HG03064 (cell line): ENCODE measurements around the gene KCNMB3.
"Not testable (repeated sequence)": the region's sequence is repeated elsewhere in the genome, so short reads cannot be mapped to it uniquely, and the experiment has no call there.

ENCODE experiments used
- ATAC-seq: cut with Tn5 transposase; IDR thresholded peaks from one replicate; pipeline ENCODE4 v1.9.1; 2021; ENCODE audit warnings: low read depth; ENCODE audit not compliant: unreplicated experiment

KCNMB3 gene

DNA sequence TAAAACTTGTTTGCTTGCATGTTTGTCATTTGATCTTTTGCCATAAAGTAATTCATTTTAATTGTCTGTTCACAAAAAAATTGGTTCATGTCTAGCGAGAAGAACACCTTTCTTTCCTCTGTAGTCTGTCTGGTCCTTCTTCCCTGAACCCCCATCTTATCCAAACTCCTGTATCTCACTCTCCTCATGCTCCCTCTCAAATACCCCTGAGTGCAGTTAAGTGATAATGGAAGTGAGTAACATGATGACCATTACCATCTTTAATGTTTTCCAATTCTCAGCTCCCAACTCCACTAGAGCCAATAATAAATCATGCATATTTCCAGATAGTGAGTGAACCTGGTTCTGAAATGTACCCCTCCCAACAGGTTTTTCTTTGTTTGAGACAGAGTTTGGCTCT lies 14.2 kb upstream of the KCNMB3 start:
- ATAC-seq = no peak

DNA sequence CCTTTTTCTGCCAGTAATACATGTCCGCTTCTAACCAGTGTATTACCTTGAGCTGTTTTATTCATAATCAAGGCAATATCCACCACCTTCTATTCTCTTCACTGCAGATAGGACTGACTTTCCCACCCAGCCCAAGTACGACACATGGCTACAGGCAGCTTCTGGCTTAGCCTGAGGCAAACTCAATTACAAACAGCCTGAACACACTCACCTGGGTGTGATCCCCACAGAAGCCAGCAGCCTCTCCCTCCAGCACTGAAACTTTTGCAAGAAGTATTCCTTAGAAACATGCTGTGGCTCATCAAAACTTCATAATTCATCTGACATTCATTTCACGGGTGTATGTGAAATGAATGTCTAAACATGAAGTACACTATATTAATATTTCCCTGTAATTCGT lies 13.5 kb upstream of the KCNMB3 start:
- no peak for ATAC-seq

DNA sequence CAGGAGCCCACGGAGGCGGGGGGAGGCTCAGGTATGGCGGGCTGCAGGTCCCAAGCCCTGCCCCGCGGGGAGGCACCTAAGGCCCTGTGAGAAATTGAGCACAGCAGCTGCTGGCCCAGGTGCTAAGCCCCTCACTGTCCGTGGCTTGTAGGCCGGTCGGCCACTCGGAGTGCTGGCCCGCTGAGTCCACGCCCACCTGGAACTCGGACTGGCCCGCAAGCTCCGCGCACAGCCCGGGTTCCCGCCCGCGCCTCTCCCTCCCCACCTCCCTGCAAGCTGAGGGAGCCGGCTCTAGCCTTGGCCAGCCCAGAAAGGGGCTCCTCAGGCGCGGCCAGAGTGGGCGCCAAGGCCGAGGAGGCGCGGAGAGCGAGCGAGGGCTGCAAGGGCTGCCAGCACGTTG lies 12.2 kb upstream of the KCNMB3 start:
- no peak for ATAC-seq

DNA sequence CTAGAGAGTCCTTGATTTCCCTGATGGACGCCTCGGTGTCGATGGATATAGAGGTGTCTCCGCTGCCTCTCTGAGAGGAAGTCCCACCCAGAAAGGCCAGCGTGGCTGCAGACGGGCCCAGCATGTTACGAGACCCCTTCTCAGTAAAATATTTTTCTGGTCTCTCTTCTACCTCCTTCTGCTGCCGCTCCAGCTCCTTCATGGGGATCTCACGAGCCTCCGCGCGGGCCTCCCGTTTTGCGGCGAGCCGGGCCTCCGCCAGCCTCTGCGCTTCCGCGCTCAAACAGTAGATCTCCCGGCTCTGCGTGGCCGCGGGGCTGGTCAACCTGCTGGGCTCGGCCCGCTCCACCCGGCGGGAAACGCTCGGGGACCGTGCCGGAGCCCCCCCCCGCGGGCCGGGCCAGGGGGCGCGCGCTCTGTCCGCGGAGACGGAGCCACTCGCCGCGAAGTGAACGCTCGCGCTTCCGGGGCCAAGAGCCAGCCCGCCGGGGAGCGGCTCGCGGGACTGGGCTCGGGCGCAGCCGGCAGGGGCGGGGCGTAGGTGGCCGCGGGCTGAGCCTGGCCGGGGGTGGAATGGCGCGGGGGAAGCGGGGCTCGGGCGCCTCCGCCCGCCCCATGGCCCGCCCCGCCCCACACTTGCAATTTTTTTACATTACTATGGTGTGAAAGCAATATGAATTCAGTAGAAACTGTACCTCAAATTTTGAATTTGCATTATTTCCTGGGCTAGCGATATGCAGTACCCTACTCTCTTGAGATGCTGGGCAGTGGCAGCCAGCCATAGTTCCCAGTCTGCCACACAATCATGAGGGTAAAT lies 10.2 kb upstream of the KCNMB3 start:
- peak; percentile 81 for ATAC-seq

DNA sequence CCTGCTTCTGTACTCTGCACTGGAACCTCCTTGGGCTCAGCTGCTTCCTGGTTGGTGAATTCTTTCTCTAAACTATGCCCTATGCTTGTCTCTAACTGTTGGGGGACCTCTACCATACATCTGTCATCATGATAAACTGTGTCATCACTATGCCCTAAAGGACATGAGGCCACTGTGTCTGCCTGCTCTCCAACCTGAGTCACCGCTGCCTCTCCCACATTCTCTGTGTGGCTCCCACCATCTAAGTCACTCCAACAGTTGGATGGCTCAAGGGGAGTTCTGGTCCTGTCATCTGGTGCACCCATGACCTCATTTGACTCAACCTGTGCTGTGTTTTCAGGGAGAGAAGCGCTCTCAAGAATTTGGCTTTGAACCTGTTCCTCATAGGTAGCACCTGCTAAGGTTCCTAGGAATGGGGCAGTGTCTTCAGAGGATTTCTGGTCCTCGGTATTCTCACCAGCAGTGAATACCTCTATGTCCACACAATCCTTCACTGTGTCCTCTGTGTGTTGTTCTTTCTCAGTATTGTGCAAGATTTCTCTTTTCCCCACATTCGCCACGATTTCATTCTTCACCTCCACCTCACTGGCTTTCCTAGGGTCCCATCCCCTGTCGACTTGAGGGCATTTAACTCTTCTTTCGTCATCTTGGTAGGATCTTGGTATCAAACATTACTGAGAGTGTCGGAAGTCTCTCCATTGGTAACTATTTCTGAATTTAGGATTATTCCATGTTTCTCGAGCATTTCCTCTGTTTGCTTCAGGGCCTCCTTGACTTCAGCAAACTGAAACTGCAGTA lies 9.2 kb upstream of the KCNMB3 start:
- ATAC-seq = not testable (repeated sequence)

DNA sequence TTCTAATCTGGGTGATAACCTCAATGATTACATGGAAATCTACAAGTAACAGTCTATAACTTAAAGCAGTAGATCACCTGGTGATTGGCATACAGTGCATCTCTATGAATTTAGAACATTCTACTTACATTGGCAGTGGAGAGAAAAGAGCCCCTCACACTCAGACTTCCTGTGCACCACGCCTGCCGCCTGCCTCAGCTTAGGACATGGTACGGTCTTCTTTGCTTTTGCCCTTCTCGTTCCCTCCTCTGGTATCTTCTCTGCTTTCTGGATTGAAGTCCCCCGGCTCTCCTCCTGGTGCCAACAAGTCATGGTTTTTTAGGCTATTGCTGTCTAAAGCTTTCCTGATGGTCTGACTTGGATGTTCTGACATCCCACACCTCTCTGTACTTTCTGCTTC lies 7.9 kb upstream of the KCNMB3 start:
- no peak for ATAC-seq

DNA sequence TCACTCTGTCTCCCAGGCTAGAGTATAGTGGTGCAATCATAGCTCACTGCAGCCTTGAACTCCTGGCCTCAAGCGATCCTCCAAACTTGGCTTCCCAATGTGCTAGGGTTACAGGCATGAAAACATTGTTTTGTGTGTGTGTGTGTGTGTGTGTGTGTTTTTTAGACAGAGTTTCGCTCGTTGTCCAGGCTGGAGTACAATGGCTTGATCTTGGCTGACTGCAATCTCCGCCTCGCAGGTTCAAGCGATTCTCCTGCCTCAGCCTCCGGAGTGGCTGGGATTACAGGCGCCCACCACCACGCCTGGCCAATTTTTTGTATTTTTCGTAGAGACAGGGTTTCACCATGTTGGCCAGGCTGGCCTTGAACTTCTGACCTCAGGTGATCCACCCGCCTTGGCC lies 6.8 kb upstream of the KCNMB3 start:
- ATAC-seq = not testable (repeated sequence)

DNA sequence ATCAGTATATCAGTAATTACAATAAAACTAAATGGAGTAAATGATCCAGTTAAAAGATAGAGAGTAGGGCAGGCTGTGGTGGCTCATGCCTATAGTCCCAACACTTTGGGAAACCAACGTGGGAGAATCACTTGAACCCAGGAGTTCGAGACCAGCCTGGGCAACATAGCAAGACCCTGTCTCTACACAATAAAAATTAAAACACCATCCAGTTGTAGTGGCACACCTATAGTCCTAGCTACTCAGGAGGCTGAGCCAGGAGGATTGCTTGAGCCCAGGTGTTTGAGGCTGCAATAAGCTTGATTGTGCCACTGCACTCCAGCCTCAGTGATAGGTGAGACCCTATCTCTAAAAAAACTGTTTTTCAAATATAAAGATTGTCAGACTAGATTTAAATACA lies 5.9 kb upstream of the KCNMB3 start:
- no peak for ATAC-seq

DNA sequence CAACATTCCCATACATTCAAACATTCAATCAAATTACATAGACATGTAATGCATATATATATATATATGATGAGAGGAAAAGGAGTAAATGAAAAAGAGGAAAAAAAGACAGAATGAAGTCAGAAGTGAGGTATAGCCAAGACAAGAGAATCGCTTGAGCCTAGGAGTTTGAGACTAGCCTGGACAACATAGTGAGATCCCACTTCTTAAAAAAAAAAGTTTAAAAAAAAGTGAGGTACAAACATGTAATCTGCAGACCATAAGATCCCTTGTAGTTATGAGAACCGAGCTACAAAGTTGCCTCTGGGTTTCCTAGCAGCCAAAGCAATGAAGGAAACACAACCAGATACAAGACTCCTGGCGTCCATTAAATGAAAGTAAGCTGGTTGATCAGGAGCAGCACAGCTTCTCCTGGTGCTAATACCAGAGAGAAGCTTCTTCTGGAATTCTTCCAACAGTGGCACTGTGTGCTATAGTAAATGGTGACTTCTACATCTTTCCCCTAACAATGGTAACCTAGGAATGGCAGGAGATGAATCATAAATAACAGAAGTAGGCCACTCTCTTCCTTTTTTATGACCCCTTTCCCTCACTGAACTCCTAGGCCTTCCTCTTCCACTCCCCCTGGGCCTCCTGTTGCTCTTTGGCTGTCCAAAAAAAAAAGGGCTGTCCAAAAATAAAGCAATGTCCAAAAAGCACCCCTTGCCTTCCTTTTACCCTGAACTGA lies 3.5 kb downstream of the KCNMB3 start:
- ATAC-seq = no peak

DNA sequence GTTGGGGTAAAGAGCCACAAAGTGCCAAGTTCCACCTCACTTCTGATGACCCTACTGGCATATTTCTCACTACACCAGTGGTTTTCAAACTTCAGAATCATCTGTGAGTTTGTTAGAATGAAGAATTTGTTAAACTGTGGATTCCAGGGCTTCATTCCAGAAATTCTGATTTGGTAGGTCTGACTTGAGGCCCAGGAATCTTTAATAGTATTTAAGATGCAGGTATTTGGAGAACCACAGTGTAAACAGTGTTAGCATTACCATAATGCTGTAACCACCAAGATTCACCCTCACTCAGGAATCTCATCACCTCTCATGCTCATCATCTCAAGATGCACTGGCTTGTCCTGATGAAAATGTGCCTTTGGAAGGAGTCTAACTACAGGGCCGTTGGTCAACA lies 6.0 kb downstream of the KCNMB3 start:
- ATAC-seq = no peak

DNA sequence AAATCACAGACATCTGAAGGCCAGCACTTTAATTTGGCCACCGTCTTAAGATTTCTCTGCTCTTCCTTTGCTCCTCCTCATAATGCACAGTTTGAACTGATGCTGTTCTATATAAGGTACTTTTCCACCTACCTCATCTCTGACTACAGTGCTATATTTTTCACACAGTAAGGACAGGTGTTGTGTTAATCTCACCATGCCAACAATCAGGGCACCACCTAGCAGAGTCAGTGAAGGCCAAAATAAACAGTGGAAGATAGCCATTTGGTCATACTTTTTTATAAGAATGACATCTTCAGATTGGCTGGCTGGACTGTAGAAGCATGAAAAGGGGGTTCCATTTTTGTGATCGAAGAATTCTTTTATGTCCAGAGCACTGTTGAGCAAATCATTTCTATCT lies 8.1 kb downstream of the KCNMB3 start:
- ATAC-seq = not testable (repeated sequence)

DNA sequence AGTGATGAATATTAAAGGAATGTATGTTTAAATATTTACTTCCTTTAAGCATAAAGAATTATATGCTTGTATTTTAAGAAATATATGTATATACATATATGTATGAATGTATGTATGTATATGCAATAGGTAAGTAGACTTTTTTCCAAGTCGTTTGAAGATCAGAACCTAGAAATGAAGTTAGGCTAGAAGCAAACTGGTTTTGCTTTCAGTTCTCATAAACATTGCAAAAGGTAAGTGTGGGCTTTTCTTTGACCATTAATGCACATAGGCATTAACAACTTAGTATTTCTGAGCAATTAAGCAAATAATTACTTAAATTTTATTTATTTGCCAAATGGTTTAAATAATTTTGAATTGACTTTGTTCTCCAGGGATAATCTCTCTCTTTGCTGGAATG lies 10.6 kb downstream of the KCNMB3 start:
- ATAC-seq = peak; percentile 43

DNA sequence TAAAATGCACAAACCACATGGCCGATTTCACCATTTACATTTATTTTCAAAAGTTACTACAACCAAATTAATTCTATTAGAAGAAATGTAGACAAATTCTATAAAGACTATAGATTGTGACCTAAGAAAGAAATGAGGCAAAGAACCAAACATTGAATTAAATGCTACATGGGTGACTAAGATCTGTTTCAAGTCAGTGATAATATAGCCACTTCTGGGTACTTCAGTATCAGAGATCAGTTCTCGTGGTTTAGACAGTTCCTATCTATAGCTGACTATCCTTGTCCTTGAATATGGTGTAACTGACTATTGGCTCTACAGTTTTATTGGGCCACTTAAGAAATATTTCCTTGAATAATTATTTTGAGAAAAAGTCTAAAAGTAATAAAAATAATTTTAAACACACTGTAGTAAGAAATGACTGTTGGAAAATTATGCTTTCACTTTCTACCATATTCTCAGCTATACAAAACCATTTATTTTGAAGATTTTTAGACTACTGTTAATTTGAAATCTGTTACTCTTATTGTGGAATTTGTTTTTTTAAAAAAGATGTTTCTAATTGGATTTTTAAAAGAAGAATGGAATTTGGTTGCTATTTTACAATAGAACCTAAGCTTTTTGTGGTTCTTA lies 14.1 kb downstream of the KCNMB3 start:
- ATAC-seq = peak; percentile 70

DNA sequence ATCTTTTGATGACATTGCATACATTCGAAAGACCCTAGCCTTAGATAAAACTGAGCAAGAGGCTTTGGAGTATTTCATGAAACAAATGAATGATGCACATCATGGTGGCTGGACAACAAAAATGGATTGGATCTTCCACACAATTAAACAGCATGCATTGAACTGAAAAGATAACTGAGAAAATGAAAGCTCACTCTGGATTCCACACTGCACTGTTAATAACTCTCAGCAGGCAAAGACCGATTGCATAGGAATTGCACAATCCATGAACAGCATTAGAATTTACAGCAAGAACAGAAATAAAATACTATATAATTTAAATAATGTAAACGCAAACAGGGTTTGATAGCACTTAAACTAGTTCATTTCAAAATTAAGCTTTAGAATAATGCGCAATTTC lies 16.7 kb downstream of the KCNMB3 start:
- no peak for ATAC-seq

DNA sequence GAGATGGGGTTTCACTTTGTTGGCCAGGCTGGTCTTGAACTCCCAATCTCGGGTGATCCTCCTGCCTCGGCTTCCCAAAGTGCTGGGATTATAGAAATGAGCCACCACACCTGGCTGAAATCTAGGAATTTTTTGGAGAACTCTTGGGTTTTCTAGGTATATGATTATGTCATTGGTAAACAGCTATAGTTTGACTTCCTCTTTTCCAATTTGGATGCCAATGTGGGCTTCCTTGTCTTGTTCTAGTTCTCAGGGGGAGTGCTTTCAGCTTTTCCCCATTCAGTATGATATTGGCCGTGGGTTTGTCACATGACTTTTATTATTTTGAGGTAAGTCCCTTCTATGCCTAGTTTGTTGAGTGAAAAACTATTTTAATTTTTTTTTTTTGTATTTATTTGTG lies 17.9 kb downstream of the KCNMB3 start:
- no peak for ATAC-seq

DNA sequence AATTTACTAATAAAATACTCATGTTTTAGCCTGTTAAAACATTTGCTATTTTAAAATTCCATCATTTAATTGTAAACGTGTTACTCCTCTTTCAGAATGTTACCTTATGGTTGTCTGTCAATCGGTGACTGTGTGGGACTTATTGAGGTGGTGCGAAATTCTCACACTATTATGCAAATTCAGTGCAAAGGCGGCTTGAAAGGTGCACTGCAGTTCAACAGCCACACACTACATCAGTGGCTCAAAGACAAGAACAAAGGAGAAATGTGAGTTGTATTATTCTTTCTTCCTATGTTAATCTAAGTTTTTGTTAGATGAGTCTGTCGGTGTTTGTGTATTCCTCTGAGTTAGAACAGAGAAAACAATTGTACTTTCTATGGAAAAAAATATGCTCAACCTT lies 21.7 kb downstream of the KCNMB3 start:
- ATAC-seq = no peak

DNA sequence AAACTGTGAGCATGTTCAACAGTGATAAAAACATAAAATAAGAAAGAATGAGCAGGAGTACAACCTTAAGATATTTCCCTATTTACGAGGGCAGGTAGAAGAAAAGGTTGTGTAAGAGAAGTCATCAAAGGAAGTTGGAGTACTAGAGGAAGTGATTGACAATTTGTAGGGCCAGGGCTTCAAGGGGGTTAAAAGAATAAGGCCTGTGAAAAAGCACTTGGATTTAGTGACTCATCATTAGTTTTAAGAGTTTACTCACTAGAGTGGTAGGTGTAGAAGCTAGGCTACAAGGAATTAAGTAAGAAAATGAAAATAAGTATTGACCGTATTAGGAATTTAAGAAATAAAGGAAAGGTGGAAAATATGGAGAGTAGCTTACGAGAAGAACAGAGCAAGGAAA lies 23.6 kb downstream of the KCNMB3 start:
- no peak for ATAC-seq

DNA sequence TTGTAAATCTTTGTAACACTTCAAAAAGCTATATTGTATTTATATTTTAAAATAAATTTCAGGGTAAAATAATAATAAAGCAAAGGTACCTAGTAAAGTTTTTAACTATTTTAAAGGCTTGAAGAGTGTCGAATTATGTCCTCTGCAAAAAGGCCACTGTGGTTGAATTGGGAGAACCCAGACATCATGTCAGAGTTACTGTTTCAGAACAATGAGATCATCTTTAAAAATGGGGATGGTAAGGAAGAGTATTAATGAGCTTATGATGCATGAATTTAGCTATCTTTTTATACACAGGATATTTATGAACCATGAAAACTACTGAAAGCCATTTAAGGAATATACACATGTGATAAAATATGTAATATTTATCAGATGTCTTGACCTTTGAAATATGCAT lies 26.3 kb downstream of the KCNMB3 start:
- ATAC-seq = no peak

DNA sequence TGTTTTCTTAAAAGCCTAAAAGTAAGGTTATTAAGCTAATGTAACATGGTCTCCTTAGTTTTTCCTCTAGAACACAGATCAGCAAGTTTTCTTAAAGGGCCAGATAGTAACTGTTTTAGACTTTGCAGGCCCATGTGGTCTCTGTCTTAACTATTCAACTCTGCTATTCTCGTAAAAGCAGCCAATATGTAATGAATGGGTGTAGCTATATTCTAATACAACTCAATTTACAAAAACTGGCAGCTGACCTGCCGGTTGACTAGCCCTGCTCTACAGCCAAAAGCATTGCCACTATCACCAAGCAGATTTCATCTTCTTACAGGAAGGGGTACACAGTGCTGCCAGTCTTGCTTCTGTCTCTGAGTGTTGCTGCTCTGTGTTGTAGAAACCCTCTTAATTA lies 27.4 kb downstream of the KCNMB3 start:
- no peak for ATAC-seq

DNA sequence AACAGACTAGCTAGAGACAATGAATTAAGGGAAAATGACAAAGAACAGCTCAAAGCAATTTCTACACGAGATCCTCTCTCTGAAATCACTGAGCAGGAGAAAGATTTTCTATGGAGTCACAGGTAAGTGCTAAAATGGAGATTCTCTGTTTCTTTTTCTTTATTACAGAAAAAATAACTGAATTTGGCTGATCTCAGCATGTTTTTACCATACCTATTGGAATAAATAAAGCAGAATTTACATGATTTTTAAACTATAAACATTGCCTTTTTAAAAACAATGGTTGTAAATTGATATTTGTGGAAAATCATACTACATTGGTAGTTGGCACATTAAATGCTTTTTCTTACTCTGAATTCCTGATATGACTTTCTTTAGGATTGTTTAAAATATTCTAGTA lies 32.7 kb downstream of the KCNMB3 start:
- not testable (repeated sequence) for ATAC-seq

DNA sequence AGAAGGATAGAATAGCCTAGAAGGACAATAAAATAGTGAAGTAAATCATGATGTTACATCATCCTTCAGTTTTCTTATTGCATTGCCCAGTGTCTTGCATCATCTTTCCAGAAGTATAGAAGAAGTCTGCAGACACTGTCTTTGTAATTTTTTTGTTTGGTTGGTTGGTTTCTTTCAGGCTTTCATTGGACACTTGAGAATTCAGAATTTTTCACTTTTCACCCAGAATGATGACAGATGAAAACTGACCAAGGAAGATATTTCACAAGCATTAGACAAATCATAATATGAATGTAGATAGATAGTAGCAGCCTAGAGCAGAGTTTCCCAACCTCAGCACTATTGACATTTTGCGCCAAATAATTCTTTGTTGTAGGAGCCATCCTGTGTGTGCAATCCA lies 35.4 kb downstream of the KCNMB3 start:
- ATAC-seq = not testable (repeated sequence)
